ENCODE data around the gene PRKCD. TPM values are rescaled to one million over a fixed set of nuclear protein-coding genes. Genes with fewer than 3 reads are reported as not detected.

PRKCD gene
- total RNA-seq, 6 donors from 2014 or later = 57.7 to 116 (median 67.9) TPM

DNA sequence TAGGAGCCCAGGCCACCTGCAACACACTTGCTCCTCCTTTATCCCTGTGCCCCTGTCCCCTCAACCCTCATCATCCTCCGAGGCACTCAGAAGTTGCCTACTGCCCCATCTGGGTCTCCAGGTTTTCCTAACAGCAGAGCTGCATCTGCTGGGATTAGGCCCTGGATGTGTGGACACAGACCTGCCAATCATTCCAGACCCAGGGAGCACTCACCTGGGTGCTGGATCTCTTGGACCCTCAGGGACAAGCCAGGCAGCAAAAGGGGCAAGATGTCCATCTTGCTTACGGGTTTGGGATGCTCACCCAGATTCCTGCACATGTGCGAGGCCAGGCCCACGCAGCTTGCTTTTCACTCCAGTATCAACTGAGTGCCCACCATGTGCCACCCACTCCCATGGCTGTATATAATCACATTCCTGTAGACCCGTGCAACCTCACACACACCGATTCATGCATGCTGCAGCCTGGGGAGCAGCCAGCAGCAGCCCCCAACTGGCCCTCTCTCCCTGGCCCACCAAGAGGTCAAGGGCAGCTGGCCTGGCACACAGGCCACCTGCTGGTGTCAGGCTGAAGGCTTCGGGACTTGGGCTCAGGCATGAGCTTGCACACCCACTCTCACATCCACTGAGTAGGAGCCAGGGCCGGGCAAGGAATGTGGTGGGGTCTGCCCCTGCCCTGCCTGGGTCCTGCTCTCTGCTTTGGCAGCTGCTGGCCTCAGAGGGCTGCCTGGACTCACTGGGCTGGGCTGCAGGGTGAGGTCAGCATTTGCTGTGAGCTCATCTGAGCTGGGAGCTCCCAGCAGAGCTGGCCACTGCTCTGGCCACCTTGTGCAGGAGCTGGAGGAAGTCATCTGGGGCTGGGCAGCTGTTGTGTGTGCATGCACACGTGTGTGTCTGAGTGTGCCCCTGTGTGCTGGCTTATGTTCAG, 14.9 kb downstream of the PRKCD start:
- peaks cover 8 to 45% (median 19%) of the 10 kb centered on the region in 4 donors for H3K4me1 ChIP-seq
- 85 to 94% methylated on average over 7 of the region's 9 CpGs for WGBS, 2 donors
- TF ChIP-seq, protein P1, sequence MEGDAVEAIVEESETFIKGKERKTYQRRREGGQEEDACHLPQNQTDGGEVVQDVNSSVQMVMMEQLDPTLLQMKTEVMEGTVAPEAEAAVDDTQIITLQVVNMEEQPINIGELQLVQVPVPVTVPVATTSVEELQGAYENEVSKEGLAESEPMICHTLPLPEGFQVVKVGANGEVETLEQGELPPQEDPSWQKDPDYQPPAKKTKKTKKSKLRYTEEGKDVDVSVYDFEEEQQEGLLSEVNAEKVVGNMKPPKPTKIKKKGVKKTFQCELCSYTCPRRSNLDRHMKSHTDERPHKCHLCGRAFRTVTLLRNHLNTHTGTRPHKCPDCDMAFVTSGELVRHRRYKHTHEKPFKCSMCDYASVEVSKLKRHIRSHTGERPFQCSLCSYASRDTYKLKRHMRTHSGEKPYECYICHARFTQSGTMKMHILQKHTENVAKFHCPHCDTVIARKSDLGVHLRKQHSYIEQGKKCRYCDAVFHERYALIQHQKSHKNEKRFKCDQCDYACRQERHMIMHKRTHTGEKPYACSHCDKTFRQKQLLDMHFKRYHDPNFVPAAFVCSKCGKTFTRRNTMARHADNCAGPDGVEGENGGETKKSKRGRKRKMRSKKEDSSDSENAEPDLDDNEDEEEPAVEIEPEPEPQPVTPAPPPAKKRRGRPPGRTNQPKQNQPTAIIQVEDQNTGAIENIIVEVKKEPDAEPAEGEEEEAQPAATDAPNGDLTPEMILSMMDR (IDR thresholded peaks at IDR 0.05) = no peak
- TF ChIP-seq POLR2AphosphoS5 (IDR thresholded peaks at IDR 0.05) (no peak), POLR2A (IDR thresholded peaks at IDR 0.05) (no peak), EP300 (IDR thresholded peaks at IDR 0.05) (no peak)
- H3K36me3 ChIP-seq = peaks cover 17 to 57% (median 49%) of the 10 kb centered on the region in 4 donors
- ATAC-seq (ENCODE audit: low FRiP score in 2 of 2) = peak; percentile 13 to 48
- H3K27me3 ChIP-seq = no peaks in the 10 kb centered on the region
- no peak overlapping the region for H3K4me3 ChIP-seq
- DNase-seq = no peak
- H3K27ac ChIP-seq = no peak overlapping the region
- H3K9me3 ChIP-seq = no peaks in the 10 kb centered on the region

DNA sequence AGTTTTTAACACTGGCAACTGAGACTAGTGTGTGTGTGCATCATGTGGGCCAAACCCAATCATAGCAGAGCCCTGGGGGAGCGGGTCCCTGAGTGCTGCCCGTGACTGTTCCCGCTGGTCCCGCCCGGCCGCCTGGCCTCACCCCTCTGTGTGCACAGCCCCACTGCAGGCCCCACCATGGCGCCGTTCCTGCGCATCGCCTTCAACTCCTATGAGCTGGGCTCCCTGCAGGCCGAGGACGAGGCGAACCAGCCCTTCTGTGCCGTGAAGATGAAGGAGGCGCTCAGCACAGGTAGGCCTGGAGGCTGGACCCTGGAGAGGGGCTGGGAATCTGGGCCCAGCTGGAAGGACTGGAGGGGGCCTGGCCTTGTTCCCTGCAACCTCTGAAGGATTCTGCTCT, 17.2 kb downstream of the PRKCD start:
- peaks cover 32 to 78% (median 72%) of the 10 kb centered on the region in 4 donors for H3K36me3 ChIP-seq
- DNase-seq (peak in 1 of 2 donors; percentile 77), ATAC-seq (ENCODE audit: low FRiP score in 2 of 2) (no peak)
- TF ChIP-seq POLR2A (IDR thresholded peaks at IDR 0.05) (no peak), POLR2AphosphoS5 (IDR thresholded peaks at IDR 0.05) (no peak), EP300 (IDR thresholded peaks at IDR 0.05) (no peak)
- TF ChIP-seq, protein P1 (IDR thresholded peaks at IDR 0.05) = no peak
- 97 to 99% methylated on average over 9 to 15 of the region's 15 CpGs for WGBS, 2 donors
- H3K27me3 ChIP-seq = no peaks in the 10 kb centered on the region
- no peaks in the 10 kb centered on the region for H3K9me3 ChIP-seq
- no peak overlapping the region for H3K4me3 ChIP-seq
- H3K27ac ChIP-seq = no peak overlapping the region
- peaks cover 0 to 24% (median 2%) of the 10 kb centered on the region in 4 donors for H3K4me1 ChIP-seq

DNA sequence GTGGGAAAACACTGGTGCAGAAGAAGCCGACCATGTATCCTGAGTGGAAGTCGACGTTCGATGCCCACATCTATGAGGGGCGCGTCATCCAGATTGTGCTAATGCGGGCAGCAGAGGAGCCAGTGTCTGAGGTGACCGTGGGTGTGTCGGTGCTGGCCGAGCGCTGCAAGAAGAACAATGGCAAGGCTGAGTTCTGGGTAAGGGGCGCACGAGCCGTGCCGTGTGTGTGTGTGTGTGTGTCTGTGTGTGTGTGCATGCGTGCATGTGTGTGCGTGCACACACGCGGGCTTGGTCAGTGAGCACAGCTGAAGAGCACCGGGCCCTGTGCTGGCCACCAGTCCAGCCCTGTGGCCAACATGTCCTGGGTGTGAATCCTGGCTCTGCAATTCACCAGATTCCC, 18.6 kb downstream of the PRKCD start:
- TF ChIP-seq POLR2AphosphoS5 (IDR thresholded peaks at IDR 0.05) (no peak), EP300 (IDR thresholded peaks at IDR 0.05) (no peak), POLR2A (IDR thresholded peaks at IDR 0.05) (no peak)
- TF ChIP-seq, protein P1 (IDR thresholded peaks at IDR 0.05) = no peak
- 89 to 93% methylated on average over 20 of the region's 20 CpGs for WGBS, 2 donors
- DNase-seq (no peak), ATAC-seq (ENCODE audit: low FRiP score in 2 of 2) (no peak)
- Histone ChIP-seq H3K4me1 (peaks cover 0 to 16% (median 2%) of the 10 kb centered on the region in 4 donors), H3K36me3 (peaks cover 31 to 77% (median 72%) of the 10 kb centered on the region in 4 donors), H3K9me3 (no peaks in the 10 kb centered on the region), H3K27me3 (no peaks in the 10 kb centered on the region), H3K27ac (no peak overlapping the region), H3K4me3 (no peak overlapping the region)

DNA sequence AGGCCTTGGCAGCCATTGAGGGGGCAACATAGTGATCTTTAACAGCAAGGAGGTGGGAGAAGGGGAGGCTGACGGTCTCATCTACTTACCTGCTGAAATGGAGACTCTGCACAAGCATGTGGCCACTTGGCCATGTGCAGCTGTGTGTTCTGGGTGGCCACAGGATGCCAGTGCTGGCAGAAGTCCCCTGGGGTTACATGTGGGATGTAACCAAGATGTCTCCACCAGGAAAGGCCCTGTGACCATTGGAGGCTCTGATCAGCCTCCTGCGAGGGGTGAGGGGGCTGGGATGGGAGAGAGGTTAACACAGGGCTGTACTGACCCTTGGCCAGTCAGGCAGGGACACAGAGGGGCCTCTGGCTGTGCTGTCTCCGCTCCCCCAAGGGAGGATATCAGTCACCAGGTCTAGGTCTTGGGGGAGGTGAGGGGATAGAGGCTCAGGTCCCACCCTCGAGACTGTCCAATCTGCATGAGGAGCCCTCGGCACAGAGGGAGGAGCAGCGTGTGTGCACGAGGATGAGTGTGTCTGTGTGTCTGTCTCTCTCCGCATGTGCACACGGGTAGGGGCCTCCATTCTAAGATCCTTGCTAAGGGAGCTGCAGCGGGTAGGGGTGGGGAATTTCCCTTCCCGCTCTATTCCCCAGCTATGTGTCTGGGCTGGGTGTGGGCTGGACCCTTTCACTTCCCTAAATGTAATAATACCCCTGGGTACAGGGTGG, 19.5 kb downstream of the PRKCD start:
- Histone ChIP-seq H3K4me3 (no peak overlapping the region), H3K9me3 (no peaks in the 10 kb centered on the region), H3K27me3 (no peaks in the 10 kb centered on the region), H3K27ac (no peak overlapping the region), H3K36me3 (peaks cover 31 to 80% (median 75%) of the 10 kb centered on the region in 4 donors), H3K4me1 (peaks cover 0 to 10% (median 2%) of the 10 kb centered on the region in 4 donors)
- TF ChIP-seq POLR2AphosphoS5 (IDR thresholded peaks at IDR 0.05) (no peak), POLR2A (IDR thresholded peaks at IDR 0.05) (no peak), EP300 (IDR thresholded peaks at IDR 0.05) (no peak)
- TF ChIP-seq, protein P1 (IDR thresholded peaks at IDR 0.05) = no peak
- WGBS, 2 donors = 79 to 86% methylated on average over 6 to 11 of the region's 11 CpGs
- peak in 1 of 2 donors; percentile 59 for ATAC-seq (ENCODE audit: low FRiP score in 2 of 2)
- DNase-seq = no peak

Data from upper lobe of left lung (tissue), 6 donors.